H9 (cell line): ENCODE measurements around the gene DUS1L. TPM values are rescaled to one million over a fixed set of nuclear protein-coding genes. Genes with fewer than 3 reads are reported as not detected.

Experiments used
- DNase-seq: peaks from one replicate; pipeline ENCODE4 v3.0.0-alpha.2; 2017
- H2AFZ ChIP-seq: one replicate; pipeline ENCODE4 v1.6.1; 2013; ENCODE audit warnings: mild to moderate bottlenecking, low read length, control low read depth, moderate library complexity
- H2AK5ac ChIP-seq: 2 replicates; pipeline ENCODE4 v1.6.1; 2013; ENCODE audit warnings: low read length, control low read depth, mixed read lengths; ENCODE audit not compliant: insufficient read length
- H2BK120ac ChIP-seq: one replicate; pipeline ENCODE4 v1.6.1; 2013; ENCODE audit warnings: low read depth, mild to moderate bottlenecking, low read length, control low read depth, inconsistent platforms; ENCODE audit not compliant: poor library complexity, severe bottlenecking
- H2BK12ac ChIP-seq: 2 replicates; pipeline ENCODE4 v1.6.1; 2013; ENCODE audit warnings: low read length, control low read depth, mixed read lengths, low read depth; ENCODE audit not compliant: insufficient read length
- H2BK15ac ChIP-seq: 2 replicates; pipeline ENCODE4 v1.6.1; 2013; ENCODE audit warnings: low read depth, low read length, control low read depth
- H2BK20ac ChIP-seq: one replicate; pipeline ENCODE4 v1.6.1; 2013; ENCODE audit warnings: low read depth, mild to moderate bottlenecking, low read length, control low read depth, inconsistent platforms; ENCODE audit not compliant: poor library complexity, severe bottlenecking
- H2BK5ac ChIP-seq: 2 replicates; pipeline ENCODE4 v1.6.1; 2013; ENCODE audit warnings: low read length, control low read depth, mixed read lengths; ENCODE audit not compliant: insufficient read length
- H3K14ac ChIP-seq: 2 replicates; pipeline ENCODE4 v1.6.1; 2013; ENCODE audit warnings: low read length, control low read depth; ENCODE audit not compliant: insufficient read depth
- H3K18ac ChIP-seq: 2 replicates; pipeline ENCODE4 v1.6.1; 2013; ENCODE audit warnings: low read depth, mild to moderate bottlenecking, mixed read lengths, low read length, control low read depth; ENCODE audit not compliant: insufficient read length
- H3K23ac ChIP-seq: 2 replicates; pipeline ENCODE4 v1.6.1; 2013; ENCODE audit warnings: low read length, control low read depth, mixed read lengths, low read depth; ENCODE audit not compliant: insufficient read length
- H3K23me2 ChIP-seq: 2 replicates; pipeline ENCODE4 v1.6.1; 2013; ENCODE audit warnings: low read depth, mild to moderate bottlenecking, mixed read lengths, low read length, control low read depth; ENCODE audit not compliant: insufficient read length, poor library complexity, severe bottlenecking
- H3K27ac ChIP-seq: 2 replicates; pipeline ENCODE4 v1.5.1; 2013; ENCODE audit warnings: low read length, control low read depth, mixed read lengths, low read depth; ENCODE audit not compliant: insufficient read length
- H3K27me3 ChIP-seq: 2 replicates; pipeline ENCODE4 v1.6.1; 2013; ENCODE audit warnings: low read length, control low read depth, inconsistent platforms; ENCODE audit not compliant: insufficient read depth
- H3K4ac ChIP-seq: 2 replicates; pipeline ENCODE4 v1.6.1; 2013; ENCODE audit warnings: low read depth, mild to moderate bottlenecking, control low read depth, inconsistent platforms, low read length, moderate library complexity
- H3K4me1 ChIP-seq: 2 replicates; pipeline ENCODE4 v1.6.1; 2013; ENCODE audit warnings: low read length, control low read depth, inconsistent platforms; ENCODE audit not compliant: insufficient read depth
- H3K4me2 ChIP-seq: 2 replicates; pipeline ENCODE4 v1.6.1; 2013; ENCODE audit warnings: low read length, control low read depth, mixed read lengths; ENCODE audit not compliant: insufficient read length, insufficient read depth
- H3K56ac ChIP-seq: 2 replicates; pipeline ENCODE4 v1.6.1; 2013; ENCODE audit warnings: low read depth, mild to moderate bottlenecking, mixed read lengths, low read length, control low read depth; ENCODE audit not compliant: insufficient read length
- H3K79me1 ChIP-seq: 2 replicates; pipeline ENCODE4 v1.6.1; 2013; ENCODE audit warnings: low read depth, mild to moderate bottlenecking, moderate library complexity, low read length, control low read depth, inconsistent platforms; ENCODE audit not compliant: insufficient read depth, poor library complexity, severe bottlenecking
- H3K79me2 ChIP-seq: 2 replicates; pipeline ENCODE4 v1.6.1; 2013; ENCODE audit warnings: low read length, control low read depth, inconsistent platforms; ENCODE audit not compliant: insufficient read depth
- H3K9ac ChIP-seq: 2 replicates; pipeline ENCODE4 v1.6.1; 2013; ENCODE audit warnings: low read length, control low read depth, mixed read lengths; ENCODE audit not compliant: insufficient read length; ENCODE audit errors: extremely low read depth
- H3K9me3 ChIP-seq: one replicate; pipeline ENCODE4 v1.6.1; 2013; ENCODE audit warnings: low read depth, low read length, inconsistent platforms; ENCODE audit not compliant: control insufficient read depth
- H3T11ph ChIP-seq: one replicate; pipeline ENCODE4 v1.6.1; 2013; ENCODE audit warnings: mild to moderate bottlenecking, low read length, control low read depth, inconsistent platforms
- H4K20me1 ChIP-seq: one replicate; pipeline ENCODE4 v1.6.1; 2013; ENCODE audit not compliant: control insufficient read depth, insufficient read length, insufficient read depth
- H4K5ac ChIP-seq: 2 replicates; pipeline ENCODE4 v1.6.1; 2013; ENCODE audit warnings: low read depth, mild to moderate bottlenecking, mixed read lengths, low read length, control low read depth; ENCODE audit not compliant: insufficient read length
- H4K8ac ChIP-seq: replicated peaks from 2 replicates; pipeline ENCODE4 v1.6.1; 2013; ENCODE audit warnings: low read length, control low read depth, mixed read lengths, low read depth; ENCODE audit not compliant: insufficient read length
- H4K91ac ChIP-seq: 2 replicates; pipeline ENCODE4 v1.6.1; 2013; ENCODE audit warnings: low read depth, mild to moderate bottlenecking, moderate library complexity, mixed read lengths, low read length, control low read depth; ENCODE audit not compliant: insufficient read length
- H3K27ac Mint-ChIP-seq, 3 experiments: 2 replicates in 2 of 3; 3 replicates in 1 of 3; pipeline ENCODE4 v1.8.0; 2020 to 2021; ENCODE audit warnings: mixed read lengths in 3 of 3, mild to moderate bottlenecking in 1 of 3, moderate library complexity in 1 of 3
- H3K27me3 Mint-ChIP-seq: 2 replicates; pipeline ENCODE4 v1.8.0; 2021; ENCODE audit warnings: low read depth, mild to moderate bottlenecking, moderate library complexity, mixed read lengths
- H3K36me3 Mint-ChIP-seq, 3 experiments: 2 replicates in 2 of 3; 3 replicates in 1 of 3; pipeline ENCODE4 v1.8.0; 2020 to 2021; ENCODE audit warnings: low read depth in 3 of 3, mixed read lengths in 3 of 3; ENCODE audit not compliant: insufficient read depth in 1 of 3
- H3K4me1 Mint-ChIP-seq, 2 experiments: 2 replicates each; pipeline ENCODE4 v1.8.0; 2020; ENCODE audit warnings: mixed read lengths in 2 of 2
- H3K4me3 Mint-ChIP-seq, 2 experiments: 2 replicates in 1 of 2; 3 replicates in 1 of 2; pipeline ENCODE4 v1.8.0; 2020 to 2021; ENCODE audit warnings: mild to moderate bottlenecking in 2 of 2, mixed read lengths in 2 of 2, moderate library complexity in 1 of 2
- H3K9me3 Mint-ChIP-seq, 2 experiments: 2 replicates in 1 of 2; 3 replicates in 1 of 2; pipeline ENCODE4 v1.8.0; 2020; ENCODE audit warnings: mild to moderate bottlenecking in 2 of 2, mixed read lengths in 2 of 2, moderate library complexity in 1 of 2
- WGBS: extraction: QIAGEN DNeasy Blood & Tissue Kit; methylation state at CpG from one replicate; pipeline ENCODE4 v1.1.7; 2013; ENCODE audit warnings: missing lambda C conversion rate, low lambda C conversion rate, mixed read lengths; ENCODE audit not compliant: insufficient read length; ENCODE audit errors: extremely low coverage; 5-methylcytosine and 5-hydroxymethylcytosine counted together
- total RNA-seq: library from RNA; stranded (reverse); gene quantifications from 2 replicates; pipeline ENCODE4 v1.2.1, GENCODE V29; 2021
- TF ChIP-seq, protein P1 (sequence below): fragments of 200-600 bp; sonication (generic); conservative IDR thresholded peaks from 3 replicates; pipeline ENCODE4 v1.8.0; 2021; ENCODE audit warnings: antibody characterized with exemption, mild to moderate bottlenecking

Gene DUS1L
- total RNA-seq, 1 experiment from 2014 or later = 103 TPM

DNA sequence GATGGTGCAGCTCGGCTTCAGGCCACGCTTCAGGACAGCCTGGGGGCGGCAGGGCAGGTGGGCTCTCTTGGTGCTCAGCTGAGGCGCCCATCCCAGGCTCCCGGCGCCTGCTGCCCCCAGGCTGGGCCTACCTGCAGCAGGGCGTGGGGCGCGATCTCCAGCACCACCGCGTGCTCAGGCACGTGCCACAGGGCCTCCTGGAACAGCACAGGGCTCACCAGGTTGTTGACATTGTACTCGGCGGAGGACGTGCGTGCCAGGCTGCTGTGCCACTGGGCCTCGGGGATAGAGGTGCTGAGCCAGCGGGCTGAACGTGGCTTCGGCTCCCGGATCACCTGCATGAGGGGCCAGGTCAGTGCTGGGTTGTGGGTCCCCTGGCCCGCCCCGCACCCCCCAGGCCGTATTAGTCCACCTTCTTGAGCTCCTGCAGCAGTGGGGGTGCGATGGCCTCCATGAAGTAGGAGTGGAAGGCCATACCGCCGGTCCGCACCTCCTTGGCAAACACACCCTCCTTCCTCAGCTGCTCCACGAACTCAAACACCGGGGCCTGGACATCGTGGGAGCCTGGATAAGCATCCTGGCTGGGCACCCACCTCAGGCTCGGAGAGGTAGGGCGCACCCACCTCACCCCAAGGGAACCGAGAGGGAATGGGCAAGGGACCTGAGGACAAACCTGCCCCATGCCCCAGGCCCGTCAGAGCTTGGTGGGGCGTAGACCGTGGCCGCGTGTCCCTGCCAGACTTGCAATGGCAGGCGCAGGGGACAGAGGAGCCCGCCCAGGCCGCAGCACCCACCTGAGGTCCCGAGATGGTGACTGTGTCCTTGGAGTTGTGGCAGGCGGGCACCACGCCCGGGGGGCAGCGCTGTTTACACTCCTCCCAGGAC lies 23.5 kb upstream of the DUS1L start:
- H3K27me3 Mint-ChIP-seq = no peaks in the 10 kb centered on the region

More for the DNA sequence above, 23.5 kb upstream of the DUS1L start:
- Mint-ChIP-seq H3K4me1 (no peaks in the 10 kb centered on the region), H3K4me3 (no peak overlapping the region), H3K27ac (no peak overlapping the region), H3K36me3 (peaks cover 25 to 76% (median 58%) of the 10 kb centered on the region in 3 experiments; a peak in 6 of 7 replicates), H3K9me3 (no peaks in the 10 kb centered on the region)
- H2BK120ac ChIP-seq = no peak overlapping the region
- H3K56ac ChIP-seq = no peak overlapping the region
- no peaks in the 10 kb centered on the region for H3K4me1 ChIP-seq
- no peak overlapping the region for H4K5ac ChIP-seq
- H3K14ac ChIP-seq = no peak overlapping the region
- no peak overlapping the region for H3K23ac ChIP-seq
- no peak overlapping the region for H2AFZ ChIP-seq
- no peak overlapping the region for H4K91ac ChIP-seq
- TF ChIP-seq, protein P1, sequence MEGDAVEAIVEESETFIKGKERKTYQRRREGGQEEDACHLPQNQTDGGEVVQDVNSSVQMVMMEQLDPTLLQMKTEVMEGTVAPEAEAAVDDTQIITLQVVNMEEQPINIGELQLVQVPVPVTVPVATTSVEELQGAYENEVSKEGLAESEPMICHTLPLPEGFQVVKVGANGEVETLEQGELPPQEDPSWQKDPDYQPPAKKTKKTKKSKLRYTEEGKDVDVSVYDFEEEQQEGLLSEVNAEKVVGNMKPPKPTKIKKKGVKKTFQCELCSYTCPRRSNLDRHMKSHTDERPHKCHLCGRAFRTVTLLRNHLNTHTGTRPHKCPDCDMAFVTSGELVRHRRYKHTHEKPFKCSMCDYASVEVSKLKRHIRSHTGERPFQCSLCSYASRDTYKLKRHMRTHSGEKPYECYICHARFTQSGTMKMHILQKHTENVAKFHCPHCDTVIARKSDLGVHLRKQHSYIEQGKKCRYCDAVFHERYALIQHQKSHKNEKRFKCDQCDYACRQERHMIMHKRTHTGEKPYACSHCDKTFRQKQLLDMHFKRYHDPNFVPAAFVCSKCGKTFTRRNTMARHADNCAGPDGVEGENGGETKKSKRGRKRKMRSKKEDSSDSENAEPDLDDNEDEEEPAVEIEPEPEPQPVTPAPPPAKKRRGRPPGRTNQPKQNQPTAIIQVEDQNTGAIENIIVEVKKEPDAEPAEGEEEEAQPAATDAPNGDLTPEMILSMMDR = no peak
- H3K27me3 ChIP-seq = no peaks in the 10 kb centered on the region
- no peak overlapping the region for H2AK5ac ChIP-seq
- no peak overlapping the region for H3K4me2 ChIP-seq
- no peak overlapping the region for H3T11ph ChIP-seq
- H3K9ac ChIP-seq = no peak overlapping the region
- H3K27ac ChIP-seq = no peak overlapping the region
- H3K18ac ChIP-seq = no peak overlapping the region
- no peak overlapping the region for H2BK12ac ChIP-seq
- no peaks in the 10 kb centered on the region for H4K20me1 ChIP-seq
- H3K23me2 ChIP-seq = no peaks in the 10 kb centered on the region
- DNase-seq = no peak
- H3K79me2 ChIP-seq = no peaks in the 10 kb centered on the region
- WGBS = no CpG with 5 or more reads among the region's 47 CpGs
- H2BK5ac ChIP-seq = no peak overlapping the region
- H4K8ac ChIP-seq = no peak overlapping the region
- H3K4ac ChIP-seq = no peak overlapping the region
- peaks cover 6% of the 10 kb centered on the region for H3K79me1 ChIP-seq
- no peaks in the 10 kb centered on the region for H3K9me3 ChIP-seq
- H2BK20ac ChIP-seq = no peak overlapping the region
- no peak overlapping the region for H2BK15ac ChIP-seq
